IPS-NIHi7 (cell line): ENCODE results near the gene SCGB1D2.
A peak's percentile ranks its signal among the peaks of the same experiment; 100 is the strongest.
"Not testable (repeated sequence)": the region's sequence is repeated elsewhere in the genome, so short reads cannot be mapped to it uniquely, and the experiment has no call there.

Experiments used
- DNase-seq: peaks from one replicate; pipeline ENCODE4 v3.0.0; 2012; ENCODE audit warnings: mixed read lengths; ENCODE audit errors: extremely low spot score

Gene SCGB1D2

GRCh38 chr11:62242021-62242420 is at the start of gene SCGB1D2:
Gene SCGB1D2 (plus strand): TSS chr11:62242239. CDS start chr11:62242308, 69 bp downstream.
- DNase-seq = peak; percentile 41

GRCh38 chr11:62193952-62194351 is 48.1 kb upstream of the SCGB1D2 start:
- DNase-seq = peak; percentile 57

GRCh38 chr11:62195010-62195409 is 47.0 kb upstream of the SCGB1D2 start:
- DNase-seq = not testable (repeated sequence)

- DNase-seq = peak; percentile 18
Measured at GRCh38 chr11:62195945-62196344, 46.1 kb upstream of the SCGB1D2 start.

- not testable (repeated sequence) for DNase-seq
Measured at GRCh38 chr11:62197400-62197799, 44.6 kb upstream of the SCGB1D2 start.

- no peak for DNase-seq
Measured at GRCh38 chr11:62201376-62201775, 40.7 kb upstream of the SCGB1D2 start.

- DNase-seq = no peak
Measured at GRCh38 chr11:62202910-62203309, 39.1 kb upstream of the SCGB1D2 start.

GRCh38 chr11:62204430-62204829 is 37.6 kb upstream of the SCGB1D2 start:
- no peak for DNase-seq

GRCh38 chr11:62205441-62205840 is 36.6 kb upstream of the SCGB1D2 start:
- no peak for DNase-seq

- DNase-seq = not testable (repeated sequence)
Measured at GRCh38 chr11:62206276-62207066, 35.6 kb upstream of the SCGB1D2 start.

- no peak for DNase-seq
Measured at GRCh38 chr11:62208785-62209144, 33.3 kb upstream of the SCGB1D2 start.

GRCh38 chr11:62217191-62217748 is 24.8 kb upstream of the SCGB1D2 start:
- peak; percentile 48 for DNase-seq

GRCh38 chr11:62221498-62221897 is 20.5 kb upstream of the SCGB1D2 start:
- no peak for DNase-seq

- DNase-seq = no peak
Measured at GRCh38 chr11:62223095-62223494, 18.9 kb upstream of the SCGB1D2 start.

- DNase-seq = no peak
Measured at GRCh38 chr11:62233730-62234129, 8.3 kb upstream of the SCGB1D2 start.

- DNase-seq = no peak
Measured at GRCh38 chr11:62236187-62236586, 5.9 kb upstream of the SCGB1D2 start.

- DNase-seq = no peak
Measured at GRCh38 chr11:62237499-62237898, 4.5 kb upstream of the SCGB1D2 start.

- DNase-seq = no peak
Measured at GRCh38 chr11:62238151-62238550, 3.9 kb upstream of the SCGB1D2 start.

- DNase-seq = no peak
Measured at GRCh38 chr11:62241095-62241494, 944 bp upstream of the SCGB1D2 start.

GRCh38 chr11:62245271-62245753 is 3.3 kb downstream of the SCGB1D2 start:
- DNase-seq = peak; percentile 74

GRCh38 chr11:62251698-62252097 is 9.7 kb downstream of the SCGB1D2 start:
- no peak for DNase-seq

GRCh38 chr11:62253999-62254542 is 12.0 kb downstream of the SCGB1D2 start:
- DNase-seq = no peak

GRCh38 chr11:62256281-62256680 is 14.2 kb downstream of the SCGB1D2 start:
- no peak for DNase-seq
